Suppressor macrophage treated with lipopolysaccharide for 4 hours (primary cell): ENCODE measurements around the gene GNB1.
"Not testable (repeated sequence)": the region's sequence is repeated elsewhere in the genome, so short reads cannot be mapped to it uniquely, and the experiment has no call there.

ENCODE experiments used
- DNase-seq: peaks from one replicate; pipeline ENCODE4 v3.0.0-alpha.2; 2020

The GNB1 gene

DNA sequence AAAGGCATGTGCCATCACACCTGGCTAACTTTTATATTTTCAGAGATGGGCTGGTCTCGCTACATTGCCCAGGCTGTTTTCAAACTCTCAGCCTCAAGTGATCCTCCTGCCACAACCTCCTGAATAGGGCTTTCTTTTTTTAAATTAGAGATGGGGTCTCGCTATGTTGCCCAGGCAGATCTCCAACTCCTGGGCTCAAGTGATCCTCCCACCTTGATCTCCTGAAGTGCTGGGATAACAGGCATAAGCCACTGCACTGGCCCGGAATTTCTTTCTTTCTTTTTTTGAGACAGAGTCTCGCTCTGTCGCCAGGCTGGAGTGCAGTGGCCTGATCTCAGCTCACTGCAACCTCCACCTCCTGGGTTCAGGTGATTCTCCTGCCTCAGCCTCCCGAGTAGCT is 34.7 kb downstream of the GNB1 start:
- not testable (repeated sequence) for DNase-seq

DNA sequence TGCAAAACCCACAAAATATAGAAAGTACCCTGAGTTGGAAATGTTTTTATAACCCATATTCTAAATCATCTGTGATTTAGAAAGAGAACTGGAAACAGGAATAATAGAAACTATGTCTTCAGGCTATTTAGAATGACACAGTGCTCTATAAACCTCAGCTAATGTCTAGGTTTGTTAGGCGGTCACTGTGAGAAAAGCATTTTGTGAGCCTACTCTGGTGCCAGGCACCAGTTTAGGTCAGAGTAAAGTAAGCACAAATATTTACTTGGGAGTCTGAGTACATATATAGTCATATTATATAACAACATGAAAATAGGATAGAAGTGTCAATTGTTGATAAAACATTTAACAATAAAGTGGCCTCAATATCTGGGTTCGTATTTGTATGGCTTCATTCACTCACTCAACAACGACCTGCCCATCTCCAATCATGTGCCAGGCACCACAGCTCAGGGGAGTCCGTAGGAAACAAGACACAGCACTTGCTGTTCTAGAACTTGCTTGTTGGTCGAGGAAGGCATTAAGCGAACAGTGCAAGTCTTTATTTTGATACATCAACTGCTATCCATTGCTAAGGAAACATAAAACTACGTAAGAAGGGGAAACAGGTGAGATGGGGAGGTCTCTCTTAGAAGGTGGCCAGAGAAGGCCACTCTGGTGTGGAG is 37.2 kb downstream of the GNB1 start:
- no peak for DNase-seq

DNA sequence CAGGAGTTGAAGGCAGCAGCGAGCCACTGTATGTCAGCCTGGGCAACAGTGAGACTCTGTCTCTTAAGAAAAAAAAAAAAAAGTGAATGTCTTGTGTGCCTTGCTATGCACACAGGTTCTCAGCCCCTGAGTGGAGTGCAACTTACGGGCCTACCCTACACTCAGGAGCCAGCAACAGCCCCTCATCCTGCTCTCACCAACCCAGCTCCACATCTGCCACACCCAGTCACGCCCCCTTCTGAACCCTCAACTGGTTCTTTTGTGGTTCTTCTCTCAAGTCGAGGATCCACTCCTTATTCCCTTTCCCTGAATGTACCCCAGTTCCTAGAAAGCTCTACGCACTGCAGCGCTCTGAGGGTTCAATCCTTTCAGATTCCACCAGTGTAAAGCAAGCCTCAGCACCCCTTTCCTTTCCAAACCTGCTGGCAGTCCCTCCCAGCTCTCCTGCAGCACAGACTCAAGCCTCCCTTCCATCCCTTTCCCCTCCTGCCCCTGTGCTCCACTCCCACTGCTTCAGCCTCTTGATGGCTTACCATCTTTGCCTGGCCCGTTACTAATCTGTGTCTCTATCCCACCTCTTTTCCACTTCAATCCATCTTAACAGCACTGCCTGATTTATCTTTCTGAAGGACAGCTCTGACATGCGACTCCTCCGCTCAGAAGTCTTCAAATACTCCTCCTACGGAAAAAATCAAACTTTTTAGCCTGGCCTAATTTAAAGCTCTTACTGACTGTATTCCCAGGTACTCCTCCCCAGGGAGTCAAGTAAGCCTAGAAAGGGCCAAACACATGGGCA is 38.1 kb downstream of the GNB1 start:
- no peak for DNase-seq

- peak; percentile 49 for DNase-seq
Measured at GRCh38 chr1:1847890-1848289, 43.0 kb downstream of the GNB1 start.

GRCh38 chr1:1847061-1847850 is 43.6 kb downstream of the GNB1 start:
- no peak for DNase-seq

DNA sequence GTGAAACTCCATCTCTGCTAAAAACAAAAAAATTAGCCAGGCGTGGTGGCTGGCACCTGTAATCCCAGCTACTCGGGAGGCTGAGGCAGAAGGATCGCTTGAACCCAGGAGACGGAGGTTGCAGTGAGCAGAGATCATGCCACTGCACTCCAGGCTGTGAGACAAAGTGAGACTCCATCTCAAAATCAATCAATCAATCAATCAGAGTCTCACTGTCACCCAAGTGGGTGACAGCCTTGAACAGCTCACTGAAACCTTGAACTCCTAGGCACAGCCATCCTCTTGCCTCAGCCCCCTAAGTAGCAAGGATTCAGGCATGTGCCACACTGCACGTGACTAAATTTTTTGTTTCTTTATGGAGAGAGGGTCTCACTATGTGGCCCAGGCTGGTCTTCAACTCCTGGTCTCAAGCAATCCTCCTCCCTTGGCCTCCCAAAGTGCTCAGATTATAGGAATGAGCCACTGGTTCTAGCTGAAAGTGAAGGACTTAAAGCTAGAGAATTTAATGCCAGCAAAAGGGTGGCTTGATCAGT is 44.4 kb downstream of the GNB1 start:
- DNase-seq = no peak

DNA sequence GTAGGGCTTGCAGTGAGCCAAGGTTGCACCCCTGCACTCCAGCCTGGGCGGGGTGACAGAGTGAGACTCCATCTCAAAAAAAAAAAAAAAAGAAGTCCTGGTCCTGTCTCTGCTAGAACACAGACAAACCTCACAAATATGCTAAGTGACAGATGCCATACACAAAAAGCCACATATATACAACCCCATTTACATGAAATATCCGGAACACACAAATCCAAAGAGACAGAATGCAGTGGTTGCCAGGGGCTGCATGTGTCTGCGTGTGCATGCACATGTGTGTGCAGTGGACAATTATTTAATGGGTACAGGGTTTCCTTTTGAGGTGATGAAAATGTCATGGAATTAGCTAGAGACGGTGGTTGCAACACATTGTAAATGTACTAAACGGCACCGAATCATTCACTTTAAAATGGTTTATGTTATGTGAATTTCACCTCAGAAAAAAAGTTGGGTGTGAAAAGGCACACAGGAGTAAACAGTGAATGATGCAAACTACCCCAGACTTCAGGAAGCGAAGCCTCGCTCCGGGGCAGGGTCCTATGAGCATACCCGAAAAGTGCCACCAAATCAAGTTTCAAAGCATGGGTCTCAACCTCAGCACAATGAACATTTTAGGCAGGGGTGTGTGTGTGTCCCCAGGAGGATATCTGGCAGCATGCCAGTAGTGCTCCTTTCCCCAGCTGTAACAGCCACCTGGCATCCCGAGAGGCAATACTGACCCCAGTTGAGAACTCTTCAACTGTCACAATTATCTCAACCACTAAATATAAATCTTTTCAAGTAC is 48.3 kb downstream of the GNB1 start:
- DNase-seq = no peak

DNA sequence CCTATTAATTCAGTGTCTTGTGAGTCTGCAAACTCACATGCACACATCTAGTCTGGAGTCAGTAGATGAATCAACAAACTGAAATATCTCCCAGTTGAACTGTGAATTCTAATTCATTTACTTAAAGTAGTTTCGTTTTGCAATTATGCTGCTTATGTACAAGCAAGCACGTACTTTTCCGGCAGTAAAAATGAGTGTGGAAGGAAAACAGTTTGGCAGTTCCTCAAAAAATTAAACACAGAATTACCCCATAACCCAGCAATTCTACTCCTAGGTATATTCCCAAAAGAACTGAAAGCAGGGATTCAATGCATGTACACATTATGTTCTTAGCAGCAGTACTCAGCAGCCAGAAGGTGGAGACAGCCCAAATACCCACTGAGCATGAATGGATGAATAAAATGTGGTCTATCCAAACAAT is 49.3 kb downstream of the GNB1 start:
- peak; percentile 85 for DNase-seq

- no peak for DNase-seq
Measured at GRCh38 chr1:1839311-1839965, 51.4 kb downstream of the GNB1 start.

DNA sequence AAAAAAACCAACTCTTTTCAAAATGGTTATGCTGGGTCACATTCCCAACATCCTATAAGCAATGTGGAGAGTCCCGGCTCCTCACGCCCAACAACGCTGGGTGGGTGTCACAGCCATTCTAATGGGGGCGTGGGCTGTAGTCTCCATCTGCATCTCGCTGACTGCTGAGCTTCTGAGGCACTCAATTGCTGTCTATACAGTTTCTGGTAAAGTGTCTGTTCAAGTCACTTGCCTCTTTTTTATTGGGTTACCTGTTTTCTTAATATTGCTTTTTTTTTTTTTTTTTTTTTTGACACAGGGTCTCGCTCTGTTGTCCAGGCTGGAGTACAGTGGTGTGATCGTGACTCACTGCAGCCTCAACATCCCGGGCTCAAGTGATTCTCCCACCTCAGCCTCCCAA is 54.8 kb downstream of the GNB1 start:
- DNase-seq = no peak

DNA sequence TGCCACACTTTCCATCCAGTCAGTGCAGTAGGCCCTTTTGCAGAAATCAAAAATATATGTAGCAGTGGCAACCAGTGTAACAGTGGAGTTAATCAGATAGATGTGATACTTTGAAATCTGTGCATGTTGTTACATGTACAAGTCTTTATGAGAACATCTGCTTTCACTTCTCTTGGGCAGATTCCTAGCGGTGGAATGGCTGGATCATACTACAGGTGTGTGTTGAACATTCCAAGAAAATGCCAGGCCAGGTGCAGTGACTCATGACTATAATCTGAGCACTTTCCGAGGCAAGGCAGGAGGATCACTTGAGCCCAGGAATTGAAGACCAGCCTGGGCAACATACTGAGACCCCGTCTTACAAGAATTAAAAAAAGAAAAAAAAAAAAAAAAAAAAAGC is 55.3 kb downstream of the GNB1 start:
- no peak for DNase-seq

GRCh38 chr1:1833916-1834325 is 57.0 kb downstream of the GNB1 start:
- DNase-seq = no peak

DNA sequence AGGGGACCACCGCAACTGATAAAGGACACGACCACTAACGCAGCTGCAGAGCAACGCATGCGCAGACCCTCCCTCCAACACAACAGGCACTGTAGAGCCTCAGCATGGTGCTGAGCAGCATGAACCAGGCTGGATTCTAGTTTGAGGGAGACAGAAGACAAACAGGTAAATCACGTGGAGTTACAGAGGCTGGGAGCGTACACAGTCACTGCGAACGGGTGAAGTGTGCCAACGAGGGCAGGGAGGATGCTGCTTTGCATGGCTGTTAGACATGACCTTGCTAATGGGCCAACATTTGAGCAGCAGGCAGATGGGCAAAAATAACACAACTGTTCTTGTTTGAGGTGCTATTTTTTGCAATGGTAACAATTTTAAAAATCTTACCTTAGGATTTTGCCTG is 57.4 kb downstream of the GNB1 start:
- DNase-seq = no peak

DNA sequence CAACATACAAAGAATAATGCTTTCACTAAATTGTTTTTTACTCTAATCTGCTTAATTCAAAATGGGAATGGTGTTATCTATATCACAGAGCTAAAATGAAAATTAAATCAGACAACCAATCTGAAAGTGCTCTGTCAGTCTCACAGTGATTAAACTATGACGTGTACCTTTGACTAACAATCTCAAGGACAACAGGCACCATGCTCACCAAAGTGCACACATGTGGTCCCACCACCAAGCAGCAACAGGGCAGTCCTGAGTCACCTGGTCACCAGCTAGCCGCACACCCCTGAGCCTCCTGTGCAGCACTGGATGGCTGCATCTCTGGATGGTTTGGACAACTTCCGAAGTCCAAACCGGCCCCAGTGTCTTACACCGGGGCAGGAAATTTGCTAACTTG is 58.1 kb downstream of the GNB1 start:
- DNase-seq = no peak

GRCh38 chr1:1832166-1832565 is 58.7 kb downstream of the GNB1 start:
- DNase-seq = no peak

- no peak for DNase-seq
Measured at GRCh38 chr1:1827089-1827848, 63.6 kb downstream of the GNB1 start.

- DNase-seq = no peak
Measured at GRCh38 chr1:1826356-1827088, 64.4 kb downstream of the GNB1 start.

DNA sequence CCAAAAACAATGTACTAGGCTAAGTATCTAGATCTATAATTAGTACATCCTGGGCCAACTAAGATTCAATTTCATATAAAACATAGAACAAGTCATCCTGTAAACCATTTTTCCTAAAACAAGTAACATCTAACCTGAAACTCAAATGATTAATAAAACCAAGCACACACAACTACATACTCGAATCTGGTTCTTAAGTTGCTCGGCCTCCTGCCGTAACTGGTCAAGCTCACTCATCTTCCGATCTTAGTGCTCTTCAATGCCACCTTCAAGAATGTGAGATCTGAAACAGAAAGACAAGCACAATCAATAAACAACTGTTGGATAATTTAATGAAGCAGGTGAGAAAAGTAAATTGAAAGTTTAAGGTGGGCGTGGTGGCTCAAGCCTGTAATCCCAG is 65.7 kb downstream of the GNB1 start:
- no peak for DNase-seq

- DNase-seq = no peak
Measured at GRCh38 chr1:1819762-1820161, 71.1 kb downstream of the GNB1 start.

- DNase-seq = no peak
Measured at GRCh38 chr1:1817221-1817620, 73.7 kb downstream of the GNB1 start.
